Liver (tissue), 3 donors: Measurements from ENCODE around the gene TEP1.
"Not testable (repeated sequence)": the region's sequence is repeated elsewhere in the genome, so short reads cannot be mapped to it uniquely, and the experiment has no call there.

Experiments
- CTCF ChIP-seq: fragments of 150-350 bp; IDR thresholded peaks from 2 replicates; pipeline ENCODE4 v1.5.1; 2017; ENCODE audit warnings: improper control_type of control experiment, low read depth, low read length; ENCODE audit not compliant: missing input control
- GABPA ChIP-seq, 2 donors: IDR thresholded peaks in 1 of 2; conservative IDR thresholded peaks in 1 of 2; 2 replicates each; pipeline ENCODE4 v1.6.1; 2016; ENCODE audit warnings: antibody characterized with exemption in 2 of 2, mild to moderate bottlenecking in 1 of 2, moderate library complexity in 1 of 2
- REST ChIP-seq: IDR thresholded peaks from 2 replicates; pipeline ENCODE4 v1.6.1; 2016; ENCODE audit warnings: antibody characterized with exemption, mild to moderate bottlenecking
- TAF1 ChIP-seq: conservative IDR thresholded peaks from 2 replicates; pipeline ENCODE4 v1.6.1; 2016; ENCODE audit warnings: antibody characterized with exemption, mild to moderate bottlenecking
- donor health status: healthy.
- donor health status: healthy.

GRCh38 chr14:20358474-20358873, 54.8 kb downstream of the TEP1 start:
- TF ChIP-seq CTCF; TAF1; REST; GABPA (IDR thresholded peaks at IDR 0.05 in 1 of 2, conservative IDR thresholded peaks at IDR 0.05 in 1 of 2): not testable (repeated sequence)
